Activated naive CD4-positive, alpha-beta T cell (primary cell): ENCODE data around the gene TAS2R1.
"Not testable (repeated sequence)": the region's sequence is repeated elsewhere in the genome, so short reads cannot be mapped to it uniquely, and the experiment has no call there.

ENCODE experiments used
- DNase-seq, 4 experiments: peaks; one replicate each; lab custom pipeline; 2025; lab: John Stamatoyannopoulos, UW

The TAS2R1 gene

DNA sequence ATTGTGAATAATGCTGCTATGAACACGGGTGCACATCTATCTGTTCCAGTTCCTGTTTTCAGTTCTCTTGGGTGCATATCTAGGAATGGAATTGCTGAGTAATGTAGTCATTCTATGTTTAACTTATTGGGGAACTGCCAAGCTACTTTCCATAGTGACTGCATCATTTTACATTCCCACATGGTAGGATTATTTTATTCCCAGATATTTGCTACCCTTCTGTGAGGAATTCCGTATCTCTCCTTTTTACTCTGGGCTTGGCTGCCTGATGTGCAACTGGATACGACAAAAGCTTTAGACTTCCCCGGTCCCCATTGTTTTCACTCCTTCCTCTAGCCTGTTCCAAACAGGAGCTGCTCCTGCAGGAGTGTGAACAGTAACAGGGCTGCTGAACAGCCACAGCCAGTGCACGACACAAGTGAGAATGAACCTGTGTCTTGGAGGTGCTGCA, 7.2 kb downstream of the TAS2R1 start:
- no peak for DNase-seq

DNA sequence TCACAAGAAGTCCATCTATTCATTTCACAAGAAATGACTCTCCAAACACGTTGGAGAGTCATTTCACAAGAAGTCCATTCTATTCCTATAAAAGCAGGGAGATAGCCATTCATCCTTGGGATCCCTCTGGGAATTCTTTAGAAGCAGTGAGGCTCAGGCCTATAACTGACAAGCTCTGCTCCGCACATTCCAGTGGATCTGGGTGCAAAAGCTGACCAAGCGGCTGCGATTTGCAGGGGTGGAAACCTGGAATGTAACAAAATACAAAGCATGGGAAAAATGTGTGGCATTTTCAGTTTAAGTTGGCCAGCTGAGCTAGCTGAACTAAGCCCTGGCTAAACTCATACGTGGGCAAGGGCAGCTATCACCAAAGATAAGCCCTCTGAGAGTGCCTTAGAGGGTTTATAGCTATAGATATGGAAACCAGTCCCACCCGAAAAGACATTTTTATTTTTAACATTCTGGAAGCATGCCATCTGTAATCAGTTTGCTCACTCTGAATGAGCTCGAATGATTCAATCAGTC, 8.7 kb downstream of the TAS2R1 start:
- DNase-seq: no peak

DNA sequence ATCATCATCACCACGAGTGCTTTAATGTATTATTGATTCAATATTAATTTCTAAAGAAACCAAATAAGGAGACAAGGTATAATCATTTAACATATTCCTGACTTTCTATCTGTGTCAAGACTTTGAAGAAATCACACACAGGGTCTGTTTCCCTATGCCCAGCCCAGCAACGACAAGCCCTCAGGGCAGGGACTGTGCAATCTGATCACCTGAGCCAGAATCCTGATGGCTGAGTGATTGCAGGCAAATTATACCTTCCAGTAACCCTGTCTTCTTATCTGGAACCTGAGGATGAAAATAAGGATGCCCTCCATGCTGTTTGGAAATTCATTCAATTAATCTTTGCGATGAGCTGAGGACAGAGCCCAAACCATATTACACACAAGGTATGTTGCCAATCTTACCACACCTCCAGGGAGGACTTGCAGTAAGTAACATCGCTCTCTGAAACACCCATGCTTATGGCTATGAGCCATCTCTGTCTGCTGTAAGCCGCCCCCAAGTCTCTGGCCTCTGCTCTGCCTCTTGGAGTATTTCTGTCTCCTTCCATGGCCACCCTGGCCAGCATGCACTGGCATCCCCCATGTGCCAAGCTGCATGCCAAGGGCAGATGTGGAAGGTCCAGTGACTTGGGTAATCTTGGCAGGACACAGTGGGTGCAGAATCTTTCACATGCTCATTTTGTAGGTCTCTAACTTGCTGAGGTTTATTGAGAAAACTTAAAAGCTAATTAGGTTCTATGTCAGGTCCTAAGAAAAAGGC, 10.6 kb downstream of the TAS2R1 start:
- no peak for DNase-seq

DNA sequence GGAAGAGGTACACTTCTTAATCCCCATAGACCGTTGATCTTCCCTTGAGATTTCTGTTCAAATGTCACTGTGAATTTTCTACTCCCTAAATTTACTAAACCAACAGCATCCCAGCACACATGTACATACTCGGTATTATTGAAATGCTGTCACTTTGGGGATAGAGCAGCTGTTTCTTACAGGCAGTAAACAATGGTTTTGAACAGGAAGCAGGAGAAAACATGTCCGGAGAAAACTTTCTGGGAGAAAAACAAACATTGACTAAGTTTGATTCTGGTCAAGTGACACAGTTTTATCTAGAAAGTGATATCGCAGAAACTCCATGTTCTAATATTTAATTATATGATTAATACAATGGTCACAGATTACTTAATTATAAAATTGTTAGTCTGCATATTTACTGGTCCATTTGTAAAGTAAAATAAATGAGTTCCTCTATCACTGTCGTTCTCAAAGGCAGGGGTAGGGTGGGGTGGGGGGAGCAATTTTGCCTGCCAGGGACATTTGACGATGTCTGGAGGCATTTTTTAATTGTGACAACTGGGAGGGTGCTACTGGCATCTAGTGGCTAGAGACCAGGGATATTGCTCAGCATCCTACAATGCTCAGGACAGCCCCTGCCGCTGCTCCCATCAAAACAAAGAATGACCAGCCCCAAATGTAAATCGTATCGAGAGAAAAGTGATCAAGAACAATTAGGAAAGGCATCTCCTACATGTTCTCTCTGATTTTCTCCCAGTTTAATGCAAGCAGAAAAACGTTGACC, 12.2 kb downstream of the TAS2R1 start:
- DNase-seq: no peak

DNA sequence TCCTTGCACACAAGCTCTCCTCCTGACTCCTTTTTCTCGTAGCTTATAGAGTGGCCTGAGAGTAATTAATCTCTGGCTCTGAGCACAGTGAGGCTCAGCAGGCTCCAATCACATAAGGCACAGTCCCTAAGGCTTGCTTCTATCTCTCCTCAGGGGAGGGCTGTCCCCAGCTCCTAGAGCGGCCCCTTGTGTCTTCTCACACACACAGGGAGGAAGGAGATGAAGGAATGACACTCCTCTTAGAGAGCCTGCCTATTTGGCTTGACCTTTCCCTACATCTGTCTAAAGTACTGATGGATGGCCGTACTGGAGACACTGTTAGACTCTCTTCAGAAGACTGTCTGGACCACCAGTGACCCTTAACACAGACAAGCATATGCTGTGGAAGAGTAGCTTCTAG, 12.9 kb downstream of the TAS2R1 start:
- no peak for DNase-seq

DNA sequence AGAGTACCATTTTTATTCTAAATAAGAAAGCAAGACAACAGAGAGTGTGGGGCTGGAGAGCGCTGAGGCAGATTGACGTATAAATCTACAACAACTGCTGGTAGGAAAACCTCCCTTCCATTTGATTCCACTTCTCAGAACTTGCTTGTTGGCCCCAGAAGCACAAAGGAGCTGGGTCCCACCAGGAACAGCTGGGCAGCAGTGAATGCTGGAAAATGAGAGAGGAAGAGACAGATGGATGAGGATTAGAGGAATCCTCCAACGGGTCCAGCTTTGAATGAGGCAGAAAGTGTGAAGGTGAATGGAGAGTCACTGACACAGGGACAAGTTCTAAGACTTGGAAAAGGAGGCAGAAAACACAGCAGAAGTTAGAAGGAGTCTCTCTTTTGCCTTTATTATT, 14.8 kb downstream of the TAS2R1 start:
- DNase-seq: no peak

DNA sequence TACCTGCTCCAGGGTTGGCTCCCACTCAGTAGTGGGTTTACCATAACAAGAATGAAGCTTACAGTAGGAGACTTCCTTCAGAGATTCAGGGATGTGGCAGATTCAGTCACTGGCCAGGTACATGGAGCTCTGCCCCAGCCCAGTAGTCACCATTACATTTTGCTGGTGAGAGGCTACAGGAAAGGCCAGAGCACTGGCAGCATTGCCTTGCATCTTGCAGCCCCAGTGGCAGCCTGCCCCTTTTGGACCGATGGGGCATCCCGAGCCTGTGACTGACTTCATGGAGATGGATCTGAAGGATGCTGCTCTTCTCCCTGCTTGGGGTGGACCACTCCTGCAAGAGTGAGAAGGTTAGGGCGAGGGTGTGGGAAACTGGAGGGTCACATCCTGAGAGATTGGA, 16.8 kb downstream of the TAS2R1 start:
- DNase-seq: no peak

DNA sequence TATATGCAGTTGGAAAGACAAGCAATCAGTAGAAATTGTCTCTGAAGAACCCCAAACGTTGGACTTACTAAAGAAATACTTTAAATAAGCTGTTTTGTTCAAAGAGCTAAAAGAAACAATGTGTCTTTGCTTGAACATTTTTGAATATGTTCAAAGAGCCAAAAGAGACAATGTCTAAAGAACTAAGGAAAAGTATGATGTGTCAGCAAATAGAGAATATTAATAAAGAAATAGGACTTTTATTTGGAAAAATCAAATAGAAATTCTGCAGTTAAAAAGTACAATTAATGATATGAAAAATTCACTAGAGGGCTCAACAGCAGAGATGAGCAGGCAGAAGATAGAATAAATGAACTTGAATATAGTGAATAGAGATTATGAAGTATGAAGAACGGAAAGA, 19.2 kb downstream of the TAS2R1 start:
- no peak for DNase-seq

DNA sequence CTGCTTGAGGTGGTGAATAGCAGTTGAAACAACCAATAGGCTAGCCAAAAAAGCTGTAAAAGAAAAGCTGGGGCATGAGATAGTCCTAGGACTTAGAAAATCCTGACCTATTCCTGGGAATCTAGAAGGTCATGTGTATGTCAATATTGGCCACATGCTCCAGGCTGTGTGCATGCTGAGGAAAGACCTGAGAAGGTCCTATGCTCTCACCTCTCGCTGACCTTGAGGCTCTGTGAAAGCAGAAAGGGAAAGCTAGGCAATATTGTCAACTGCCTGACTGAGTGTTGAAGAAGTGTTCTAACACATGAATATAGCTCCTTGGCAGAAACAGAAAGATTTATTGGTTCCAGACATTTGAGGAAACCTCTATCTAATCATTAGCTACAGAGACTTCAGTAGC, 19.8 kb downstream of the TAS2R1 start:
- DNase-seq: no peak

DNA sequence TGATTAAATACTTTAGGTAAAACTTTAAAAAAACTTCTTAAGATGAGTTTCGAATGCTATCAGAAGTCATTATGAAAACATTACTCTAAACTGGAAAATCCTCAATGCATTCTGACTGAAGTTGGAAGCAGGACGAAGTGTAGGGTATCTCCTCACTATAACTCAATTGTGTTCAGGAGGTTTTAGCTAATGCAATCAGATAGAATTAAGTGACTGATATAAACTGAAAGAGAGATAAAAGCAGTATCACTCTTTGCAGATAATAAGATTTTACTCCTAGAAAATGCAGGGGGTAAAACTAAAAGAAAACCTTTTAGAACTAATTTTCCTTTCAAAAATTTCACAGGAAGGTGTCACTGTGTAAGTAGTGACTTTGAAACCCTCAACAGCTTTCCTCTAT, 22.1 kb downstream of the TAS2R1 start:
- DNase-seq: no peak

DNA sequence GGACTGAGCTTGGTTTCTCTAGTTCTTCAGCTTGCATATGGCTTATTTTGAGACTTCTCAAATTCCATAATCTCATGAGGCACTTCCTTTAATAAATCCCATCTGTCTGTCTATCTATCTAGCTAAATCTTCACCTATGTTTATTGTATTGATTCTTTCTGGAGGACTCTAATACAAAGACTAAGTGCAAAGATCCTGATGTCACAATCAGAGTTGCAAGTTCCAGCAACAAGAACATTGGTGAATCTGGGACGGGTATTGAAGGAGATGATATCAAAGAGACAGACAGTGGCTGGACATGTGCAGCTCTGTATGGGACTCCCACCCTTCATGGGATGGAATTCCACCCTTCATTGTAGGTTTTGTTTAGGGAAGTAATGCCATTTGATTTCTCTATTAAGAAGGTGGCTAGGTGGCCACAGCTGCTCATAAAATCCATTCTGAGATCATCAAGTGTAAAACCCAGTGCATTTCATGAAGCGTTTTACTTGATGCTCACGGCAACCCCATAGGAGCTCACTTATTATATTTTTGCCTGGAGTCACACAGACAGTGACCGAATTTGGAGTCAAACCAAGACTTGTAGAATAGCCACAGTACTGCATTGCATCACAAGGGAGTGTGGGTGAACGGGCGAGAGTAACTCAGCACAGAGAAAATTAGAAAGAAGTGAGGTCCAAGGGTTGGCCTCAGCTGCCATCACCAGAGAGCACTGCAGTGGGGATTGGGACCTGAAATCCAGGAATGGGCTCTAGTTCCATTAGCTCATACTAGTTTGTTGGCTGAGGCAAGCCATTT, 24.9 kb downstream of the TAS2R1 start:
- DNase-seq: no peak

DNA sequence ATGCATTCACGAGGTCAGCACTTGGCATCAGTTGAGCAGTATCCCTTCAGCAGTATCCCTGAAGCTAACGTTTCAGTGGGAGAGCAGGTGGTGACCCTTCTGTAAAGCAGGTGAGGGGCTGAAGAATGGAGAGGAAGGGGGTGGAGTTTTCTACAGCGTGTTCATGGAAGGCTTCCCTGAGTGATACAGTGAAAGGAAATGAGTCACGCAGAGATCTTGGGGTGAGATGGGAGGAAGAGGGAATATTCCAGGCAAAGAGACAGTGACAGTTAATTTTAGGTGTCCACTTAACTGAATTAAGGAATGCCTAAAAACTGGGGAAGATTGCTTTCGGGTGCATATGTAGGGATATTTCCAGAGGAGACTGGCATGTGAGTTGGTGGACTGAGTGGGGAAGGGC, 25.7 kb downstream of the TAS2R1 start:
- DNase-seq: no peak

DNA sequence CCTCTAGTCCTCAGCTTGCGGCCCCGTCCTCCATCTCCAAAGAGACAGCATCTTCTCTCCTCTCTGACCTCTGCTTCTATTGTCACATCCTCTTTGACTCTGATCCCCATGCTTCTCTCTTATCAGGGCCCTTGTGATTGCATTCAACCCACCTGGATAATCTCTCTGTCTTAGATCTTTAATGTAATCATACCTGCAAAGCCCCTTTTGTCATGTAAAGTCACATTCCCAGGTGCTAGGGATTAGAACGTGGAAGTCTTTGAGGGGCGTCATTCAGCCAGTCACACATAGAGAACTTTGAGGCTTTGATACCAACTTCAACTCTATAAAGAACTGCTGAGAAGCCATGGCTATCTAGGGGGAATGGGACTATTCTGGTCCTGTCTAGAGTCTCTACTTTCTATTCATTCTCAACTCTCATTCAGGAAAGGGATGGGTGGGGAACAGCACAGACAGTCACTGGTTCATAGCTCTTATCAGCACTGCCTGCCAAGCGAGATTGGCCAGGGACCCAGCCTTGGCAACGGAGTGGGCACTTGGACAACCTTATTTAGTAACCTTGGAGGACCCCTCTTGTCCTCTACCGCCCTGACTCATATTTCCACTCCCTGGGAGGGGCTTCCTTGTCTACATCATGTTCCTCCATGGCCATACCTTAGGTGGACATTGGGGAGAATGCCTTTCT, 29.0 kb downstream of the TAS2R1 start:
- no peak for DNase-seq

DNA sequence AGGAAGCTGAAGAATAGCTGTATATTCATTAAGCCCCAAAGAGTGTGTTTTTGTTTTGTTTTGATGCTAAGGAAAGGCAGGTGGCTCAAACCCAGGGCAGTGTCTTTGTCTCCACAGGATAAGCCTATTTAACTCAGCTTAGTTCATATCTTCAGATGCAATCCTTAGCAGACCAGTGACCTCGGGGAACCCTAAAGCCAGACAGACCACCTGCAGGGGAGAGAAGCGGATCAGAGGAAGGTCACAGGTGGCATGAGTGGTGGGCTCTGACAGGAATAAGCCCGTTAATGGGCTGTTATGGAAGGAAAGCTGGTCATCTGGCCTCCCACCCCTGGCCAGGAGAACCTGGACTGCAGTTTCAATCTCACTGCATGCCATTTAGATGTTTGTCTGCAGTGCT, 30.8 kb downstream of the TAS2R1 start:
- no peak for DNase-seq

DNA sequence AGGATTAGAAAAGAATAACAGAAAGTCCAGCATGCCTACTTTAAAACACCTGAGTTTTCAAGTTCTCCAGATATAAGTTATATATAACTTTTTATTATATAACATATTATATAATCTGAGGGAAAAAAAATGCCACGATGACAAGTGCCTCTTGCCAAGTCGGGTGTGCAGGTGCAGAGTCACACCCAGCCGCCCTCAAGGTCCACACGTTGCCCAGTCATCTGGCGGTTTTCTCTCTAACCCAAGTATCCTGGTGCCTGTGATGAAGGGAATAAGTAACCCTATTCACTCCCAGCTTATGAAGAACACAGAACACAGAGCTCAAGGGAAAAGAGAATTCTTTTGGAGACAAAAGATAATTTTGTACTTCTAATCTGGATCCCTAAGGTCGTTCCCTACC, 31.8 kb downstream of the TAS2R1 start:
- DNase-seq: not testable (repeated sequence)

DNA sequence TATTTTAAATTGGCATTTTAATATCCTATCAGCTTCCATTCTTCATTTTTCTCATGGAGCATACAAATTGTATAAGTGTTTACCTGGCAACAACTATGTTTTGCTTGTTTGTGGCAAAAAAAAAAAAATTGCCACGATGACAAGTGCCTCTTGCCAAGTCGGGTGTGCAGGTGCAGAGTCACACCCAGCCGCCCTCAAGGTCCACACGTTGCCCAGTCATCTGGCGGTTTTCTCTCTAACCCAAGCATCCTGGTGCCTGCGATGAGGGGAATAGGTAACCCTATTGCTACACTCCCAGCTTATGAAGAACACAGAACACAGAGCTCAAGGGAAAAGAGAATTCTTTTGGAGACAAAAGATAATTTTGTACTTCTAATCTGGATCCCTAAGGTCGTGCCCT, 32.8 kb downstream of the TAS2R1 start:
- not testable (repeated sequence) for DNase-seq

DNA sequence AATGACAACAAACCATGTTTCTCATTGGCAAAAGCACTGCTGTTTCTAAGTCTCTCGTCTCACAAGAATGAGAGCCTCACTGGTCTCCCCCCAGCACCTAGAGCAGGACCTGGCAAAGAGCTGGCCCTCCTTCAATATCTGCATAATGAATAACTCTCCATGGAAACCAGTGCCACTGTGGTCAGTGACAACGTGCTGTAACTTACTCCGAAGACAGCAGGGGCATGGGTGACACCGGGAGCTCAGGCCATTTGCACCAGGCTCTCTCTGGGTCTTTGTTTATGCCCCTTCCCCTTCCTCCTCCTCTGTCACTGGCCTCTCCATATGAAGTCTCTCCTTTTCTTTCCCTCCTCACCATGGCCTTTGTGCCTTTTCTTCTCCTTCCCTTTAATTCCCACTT, 33.3 kb downstream of the TAS2R1 start:
- no peak for DNase-seq

DNA sequence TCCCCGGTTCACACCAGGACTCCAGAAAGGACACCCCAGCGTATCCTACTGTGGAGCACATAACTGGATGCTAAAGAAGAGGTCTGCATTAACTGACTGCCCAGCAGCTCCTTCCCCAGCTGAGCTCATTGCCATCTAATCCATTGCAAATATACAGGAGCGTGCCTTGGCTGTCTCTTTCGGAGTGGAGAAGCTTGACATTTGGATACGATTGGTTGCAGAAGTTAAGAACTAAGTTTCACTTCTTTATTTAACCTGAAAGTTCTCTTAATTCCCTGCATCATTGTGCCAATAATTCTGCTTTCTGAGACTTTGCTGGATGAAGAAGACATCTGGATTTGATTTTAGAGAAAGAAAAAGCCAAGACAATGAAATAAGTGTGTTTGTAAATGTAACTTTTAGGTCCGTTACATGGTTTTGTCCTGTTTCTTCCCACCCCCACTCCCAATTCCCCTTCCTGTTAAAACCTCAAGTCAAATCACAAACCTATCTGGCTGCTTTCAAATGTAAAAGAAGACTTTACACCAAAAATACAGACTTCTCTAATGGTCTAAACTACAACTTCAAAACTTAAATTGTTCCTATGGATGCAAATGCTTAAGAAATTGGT, 33.9 kb downstream of the TAS2R1 start:
- DNase-seq: no peak

DNA sequence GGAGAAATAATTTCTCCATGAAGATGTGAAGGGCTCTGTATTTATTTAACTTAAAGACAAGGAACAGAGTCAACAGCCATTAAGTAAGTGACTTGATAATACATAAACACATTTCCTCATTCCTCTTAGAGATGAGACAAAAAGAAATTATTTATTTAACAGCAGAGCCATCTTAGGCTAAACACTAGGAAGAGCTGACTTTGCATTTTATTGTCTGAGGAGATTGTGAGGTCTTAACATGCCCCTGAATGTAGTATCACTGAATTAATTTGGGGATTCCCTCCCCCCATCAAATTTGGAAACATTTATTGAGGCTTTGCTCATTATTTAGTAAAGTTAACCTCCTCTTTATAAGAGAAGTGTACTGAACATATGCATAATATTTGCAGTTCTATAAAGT, 35.2 kb downstream of the TAS2R1 start:
- no peak for DNase-seq

DNA sequence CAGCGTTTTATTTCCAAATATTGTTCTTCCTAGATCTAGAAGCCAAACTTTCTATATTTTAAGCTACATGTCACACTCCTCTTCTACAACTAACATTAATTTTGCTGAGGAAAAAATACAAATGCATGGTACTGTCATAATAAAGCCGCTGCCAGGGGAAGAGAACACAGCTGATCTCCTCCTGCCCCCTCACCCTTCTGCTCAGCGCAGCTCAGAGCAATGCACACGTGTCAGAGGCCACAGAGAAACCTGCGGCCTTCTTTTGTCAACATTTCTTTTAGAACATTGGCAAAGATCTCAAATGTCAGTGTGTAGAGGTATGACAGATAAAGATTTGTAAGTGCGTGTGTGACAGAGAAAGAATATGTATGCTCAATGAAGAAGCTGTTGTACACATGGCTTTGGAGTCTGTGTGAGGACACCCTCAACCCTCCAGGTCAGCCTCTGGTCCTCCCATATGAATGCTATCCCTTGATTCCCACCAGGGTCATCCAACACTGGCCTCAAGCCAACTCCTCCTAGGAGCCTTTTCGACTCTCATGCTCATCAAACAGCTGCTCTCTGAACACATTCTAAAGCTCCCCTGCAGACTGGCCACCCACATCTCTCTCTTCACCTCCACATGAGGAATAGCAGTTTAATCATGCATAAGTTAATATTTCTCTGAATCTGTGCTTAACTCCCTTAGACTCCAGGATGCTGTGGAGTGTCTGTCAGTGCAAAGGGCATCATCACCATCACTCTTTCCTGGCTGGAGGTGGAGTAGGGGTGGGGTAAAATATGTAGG, 40.9 kb downstream of the TAS2R1 start:
- no peak for DNase-seq

DNA sequence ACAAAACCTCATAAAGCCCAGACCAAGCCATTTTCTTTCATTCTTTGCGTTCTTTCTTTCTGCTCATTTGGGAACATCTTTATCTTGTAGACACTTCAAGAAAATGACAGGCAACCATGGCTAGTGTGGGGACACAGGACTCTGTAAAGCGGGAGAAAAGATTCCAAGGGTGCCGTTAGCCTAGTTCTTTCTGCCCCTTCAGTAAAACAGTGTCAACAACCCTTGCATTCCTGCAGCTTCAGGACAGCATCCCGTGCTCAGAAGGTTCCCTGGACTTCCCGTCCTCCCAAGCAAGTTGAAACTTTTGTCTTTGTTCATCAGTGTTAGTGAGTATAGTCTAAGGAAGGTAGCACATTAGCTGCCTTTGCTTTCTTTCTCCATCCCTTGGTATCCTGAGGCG, 41.9 kb downstream of the TAS2R1 start:
- DNase-seq: no peak
